Sigmoid colon (tissue), 4 donors: ENCODE results near the gene CHPF.

Experiments
- CTCF ChIP-seq, 4 experiments: fragments of 450-650 bp in 3 of 4; fragments of 200-600 bp in 1 of 4; IDR thresholded peaks; one replicate each; pipeline ENCODE4 v1.5.1; 2016 to 2019; ENCODE audit warnings: antibody characterized with exemption in 4 of 4, mild to moderate bottlenecking in 3 of 4, moderate library complexity in 2 of 4
- EP300 ChIP-seq, 4 donors: sonication (generic); formaldehyde crosslinking; IDR thresholded peaks; one replicate each; pipeline ENCODE4 v1.6.1; 2017; ENCODE audit warnings: antibody characterized with exemption in 4 of 4
- POLR2A ChIP-seq, 2 donors: fragments of 450-650 bp; IDR thresholded peaks; one replicate each; pipeline ENCODE4 v1.6.1; 2016; ENCODE audit warnings: antibody characterized with exemption in 2 of 2, mild to moderate bottlenecking in 2 of 2, moderate library complexity in 2 of 2
- POLR2AphosphoS5 ChIP-seq, 4 donors: sonication (generic); formaldehyde crosslinking; IDR thresholded peaks; one replicate each; pipeline ENCODE4 v1.6.1; 2017; ENCODE audit warnings: antibody characterized with exemption in 4 of 4

DNA sequence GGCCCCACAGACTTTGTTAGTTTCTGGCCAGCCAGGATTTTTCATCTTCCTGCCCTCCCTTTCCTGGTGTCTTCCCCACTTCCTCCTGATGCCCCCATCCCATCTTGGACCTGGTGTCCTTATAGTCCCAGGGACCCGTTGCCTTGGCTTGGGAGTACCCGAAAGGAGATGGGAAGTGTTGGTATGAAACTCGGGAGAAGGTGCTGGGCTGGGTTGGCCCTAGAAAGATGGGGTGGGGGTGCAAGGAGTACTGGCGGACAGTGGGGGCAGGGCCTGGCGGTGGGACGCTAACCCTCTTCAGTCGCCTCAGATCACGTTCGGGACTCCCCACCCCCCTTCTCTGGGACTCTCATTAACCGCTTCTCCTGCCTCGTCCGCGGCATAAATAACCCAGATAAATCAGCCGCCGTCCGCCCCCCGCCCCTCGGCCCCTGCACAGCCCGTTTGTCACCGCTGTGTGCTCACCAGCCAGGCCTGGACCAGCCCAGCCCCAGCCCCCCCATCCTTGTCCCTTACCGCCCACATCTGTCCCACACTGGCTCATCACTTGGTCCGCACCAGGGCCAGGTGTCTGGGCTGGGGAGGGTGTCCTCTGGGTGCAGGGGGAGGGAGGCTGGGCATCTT is 33.0 kb downstream of the CHPF start:
- TF ChIP-seq CTCF (IDR thresholded peaks at IDR 0.05) = no peak
- TF ChIP-seq POLR2AphosphoS5 (IDR thresholded peaks at IDR 0.05) = no peak
- no peak for TF ChIP-seq EP300 (IDR thresholded peaks at IDR 0.05)
- no peak for TF ChIP-seq POLR2A (IDR thresholded peaks at IDR 0.05)
